ENCODE results near the gene ERCC4.
"Not testable (repeated sequence)": the region's sequence is repeated elsewhere in the genome, so short reads cannot be mapped to it uniquely, and the experiment has no call there.

ERCC4 gene

GRCh38 chr16:13902677-13903076 is 17.3 kb upstream of the ERCC4 start:
- Mint-ChIP-seq H3K36me3 (ENCODE audit: low read depth) (no peaks in the 10 kb centered on the region), H3K4me3 (no peak overlapping the region), H3K9me3 (peaks cover 8% of the 10 kb centered on the region), H3K27me3 (peaks cover 23% of the 10 kb centered on the region), H3K27ac (no peak overlapping the region), H3K4me1 (no peaks in the 10 kb centered on the region)
- no peak for ATAC-seq
- DNase-seq, result no peak

GRCh38 chr16:13904179-13904691 is 15.7 kb upstream of the ERCC4 start:
- Mint-ChIP-seq H3K27ac (no peak overlapping the region), H3K4me3 (no peak overlapping the region), H3K4me1 (no peaks in the 10 kb centered on the region), H3K36me3 (ENCODE audit: low read depth) (no peaks in the 10 kb centered on the region), H3K9me3 (peaks cover 8% of the 10 kb centered on the region), H3K27me3 (peaks cover 27% of the 10 kb centered on the region)
- no peak for ATAC-seq
- no peak for DNase-seq

- H3K4me3 Mint-ChIP-seq; H3K4me1 Mint-ChIP-seq; H3K36me3 Mint-ChIP-seq (ENCODE audit: low read depth); H3K9me3 Mint-ChIP-seq; H3K27ac Mint-ChIP-seq; ATAC-seq: not testable (repeated sequence)
- DNase-seq, result peak; percentile 27
- H3K27me3 Mint-ChIP-seq, result peaks cover 27% of the 10 kb centered on the region
These were observed 15.1 kb upstream of the ERCC4 start for GRCh38 chr16:13904822-13905221.

GRCh38 chr16:13906168-13907089 is 13.5 kb upstream of the ERCC4 start:
- Mint-ChIP-seq H3K9me3 (peaks cover 4% of the 10 kb centered on the region), H3K4me3 (no peak overlapping the region), H3K27me3 (peaks cover 27% of the 10 kb centered on the region), H3K27ac (no peak overlapping the region), H3K4me1 (no peaks in the 10 kb centered on the region), H3K36me3 (ENCODE audit: low read depth) (no peaks in the 10 kb centered on the region)
- ATAC-seq (no peak), DNase-seq (no peak)

- Mint-ChIP-seq H3K9me3 (no peaks in the 10 kb centered on the region), H3K27ac (no peak overlapping the region), H3K4me1 (no peaks in the 10 kb centered on the region), H3K27me3 (peaks cover 27% of the 10 kb centered on the region), H3K36me3 (ENCODE audit: low read depth) (no peaks in the 10 kb centered on the region), H3K4me3 (no peak overlapping the region)
- DNase-seq (no peak), ATAC-seq (no peak)
These were observed 12.5 kb upstream of the ERCC4 start for GRCh38 chr16:13907431-13907830.

- no peaks in the 10 kb centered on the region for H3K4me1 Mint-ChIP-seq
- H3K4me3 Mint-ChIP-seq, result no peak overlapping the region
- no peak overlapping the region for H3K27ac Mint-ChIP-seq
- no peaks in the 10 kb centered on the region for H3K36me3 Mint-ChIP-seq (ENCODE audit: low read depth)
- H3K27me3 Mint-ChIP-seq, result peaks cover 29% of the 10 kb centered on the region
- H3K9me3 Mint-ChIP-seq, result no peaks in the 10 kb centered on the region
- DNase-seq, result no peak
- no peak for ATAC-seq
These were observed 10.9 kb upstream of the ERCC4 start for GRCh38 chr16:13909069-13909468.

GRCh38 chr16:13909872-13910303 is 10.1 kb upstream of the ERCC4 start:
- H3K4me1 Mint-ChIP-seq, result no peaks in the 10 kb centered on the region
- H3K4me3 Mint-ChIP-seq, result no peak overlapping the region
- DNase-seq (no peak), ATAC-seq (no peak)
- H3K27me3 Mint-ChIP-seq, result peaks cover 29% of the 10 kb centered on the region
- H3K36me3 Mint-ChIP-seq (ENCODE audit: low read depth), result no peaks in the 10 kb centered on the region
- H3K9me3 Mint-ChIP-seq, result no peaks in the 10 kb centered on the region
- no peak overlapping the region for H3K27ac Mint-ChIP-seq

- H3K9me3 Mint-ChIP-seq, result no peaks in the 10 kb centered on the region
- ATAC-seq (no peak), DNase-seq (no peak)
- H3K27ac Mint-ChIP-seq, result no peak overlapping the region
- peaks cover 27% of the 10 kb centered on the region for H3K27me3 Mint-ChIP-seq
- no peaks in the 10 kb centered on the region for H3K36me3 Mint-ChIP-seq (ENCODE audit: low read depth)
- H3K4me1 Mint-ChIP-seq, result no peaks in the 10 kb centered on the region
- H3K4me3 Mint-ChIP-seq, result no peak overlapping the region
These were observed 8.6 kb upstream of the ERCC4 start for GRCh38 chr16:13911306-13911705.

GRCh38 chr16:13911871-13912270 is 8.1 kb upstream of the ERCC4 start:
- DNase-seq (no peak), ATAC-seq (no peak)
- Mint-ChIP-seq H3K4me1 (no peaks in the 10 kb centered on the region), H3K27ac (no peak overlapping the region), H3K4me3 (no peak overlapping the region), H3K36me3 (ENCODE audit: low read depth) (no peaks in the 10 kb centered on the region), H3K9me3 (no peaks in the 10 kb centered on the region), H3K27me3 (peaks cover 22% of the 10 kb centered on the region)

GRCh38 chr16:13912891-13913290 is 7.1 kb upstream of the ERCC4 start:
- Mint-ChIP-seq H3K27ac (no peak overlapping the region), H3K4me1 (no peaks in the 10 kb centered on the region), H3K4me3 (no peak overlapping the region), H3K36me3 (ENCODE audit: low read depth) (no peaks in the 10 kb centered on the region), H3K27me3 (peaks cover 18% of the 10 kb centered on the region), H3K9me3 (no peaks in the 10 kb centered on the region)
- ATAC-seq (no peak), DNase-seq (no peak)

GRCh38 chr16:13913374-13914292 is 6.3 kb upstream of the ERCC4 start:
- no peaks in the 10 kb centered on the region for H3K36me3 Mint-ChIP-seq (ENCODE audit: low read depth)
- peaks cover 13% of the 10 kb centered on the region for H3K27me3 Mint-ChIP-seq
- H3K27ac Mint-ChIP-seq, result no peak overlapping the region
- no peaks in the 10 kb centered on the region for H3K9me3 Mint-ChIP-seq
- H3K4me1 Mint-ChIP-seq, result no peaks in the 10 kb centered on the region
- DNase-seq (no peak), ATAC-seq (no peak)
- H3K4me3 Mint-ChIP-seq, result no peak overlapping the region

- Mint-ChIP-seq H3K36me3 (ENCODE audit: low read depth) (no peaks in the 10 kb centered on the region), H3K27ac (no peak overlapping the region), H3K9me3 (no peaks in the 10 kb centered on the region), H3K4me3 (no peak overlapping the region), H3K27me3 (peaks cover 10% of the 10 kb centered on the region), H3K4me1 (peaks cover 8% of the 10 kb centered on the region)
- ATAC-seq (no peak), DNase-seq (no peak)
These were observed 4.8 kb upstream of the ERCC4 start for GRCh38 chr16:13915033-13915635.

GRCh38 chr16:13919330-13919682 is 648 bp upstream of the ERCC4 start:
- peaks cover 7% of the 10 kb centered on the region for H3K36me3 Mint-ChIP-seq (ENCODE audit: low read depth)
- DNase-seq (no peak), ATAC-seq (no peak)
- H3K4me1 Mint-ChIP-seq, result peaks cover 23% of the 10 kb centered on the region
- no peaks in the 10 kb centered on the region for H3K9me3 Mint-ChIP-seq
- peak overlapping the region; percentile 78 for H3K27ac Mint-ChIP-seq
- peak overlapping the region; percentile 93 for H3K4me3 Mint-ChIP-seq
- H3K27me3 Mint-ChIP-seq, result no peaks in the 10 kb centered on the region

- peak overlapping the region; percentile 93 for H3K4me3 Mint-ChIP-seq
- ATAC-seq, result no peak
These were observed 510 bp downstream of the ERCC4 start for GRCh38 chr16:13920510-13920818.

More at GRCh38 chr16:13920510-13920818, 510 bp downstream of the ERCC4 start:
- DNase-seq, result no peak
- Mint-ChIP-seq H3K9me3 (no peaks in the 10 kb centered on the region), H3K36me3 (ENCODE audit: low read depth) (peaks cover 9% of the 10 kb centered on the region), H3K27me3 (no peaks in the 10 kb centered on the region), H3K27ac (peak overlapping the region; percentile 93), H3K4me1 (peaks cover 23% of the 10 kb centered on the region)
